ENCODE results near the gene TTC9B. TPM values are rescaled to one million over a fixed set of nuclear protein-coding genes. Genes with fewer than 3 reads are reported as not detected.

TTC9B gene
- total and polyA plus RNA-seq, 2 of the 13 experiments (the other 11 are each of a cell fraction or from before 2014, with no cell fraction given), result not detected

DNA sequence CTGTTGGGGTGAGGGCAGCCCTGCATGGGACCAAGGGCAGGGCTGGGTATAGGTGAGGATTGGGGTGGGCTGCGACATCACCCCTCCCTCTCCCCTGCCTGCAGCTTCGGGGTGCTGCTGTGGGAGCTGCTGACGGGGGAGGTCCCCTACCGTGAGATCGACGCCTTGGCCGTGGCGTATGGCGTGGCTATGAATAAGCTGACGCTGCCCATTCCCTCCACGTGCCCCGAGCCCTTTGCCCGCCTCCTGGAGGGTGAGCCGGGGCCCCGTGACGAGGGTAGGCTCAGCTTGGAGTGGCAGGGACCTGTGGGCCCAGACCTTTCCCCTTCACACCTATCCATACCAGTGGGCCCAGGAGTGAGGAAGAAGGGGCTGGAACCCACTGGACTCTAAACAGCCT is 13.8 kb downstream of the TTC9B start:
- Histone ChIP-seq H3K9me3 (ENCODE audit: low read length) (no peaks in the 10 kb centered on the region), H3K27me3 (ENCODE audit: control insufficient read depth in 1 of 2, insufficient read depth in 2 of 2, low read length in 2 of 2) (no peaks in the 10 kb centered on the region), H4K20me1 (ENCODE audit: insufficient read depth, low read length) (no peaks in the 10 kb centered on the region), H3K4me3 (replicated peaks in 1 of 3; ENCODE audit: insufficient read depth in 1 of 3, low read depth in 2 of 3, low read length in 3 of 3) (no peak overlapping the region), H3K4me1 (ENCODE audit: insufficient read depth, low read length) (no peaks in the 10 kb centered on the region), H2AFZ (ENCODE audit: low read length) (no peak overlapping the region), H3K36me3 (replicated peaks in 1 of 2; ENCODE audit: control insufficient read depth in 1 of 2, insufficient read depth in 2 of 2, low read length in 2 of 2) (no peaks in the 10 kb centered on the region; a peak in 1 of 5 replicates), H3K27ac (ENCODE audit: extremely low read length, insufficient read depth, low read length) (no peak overlapping the region), H3K9ac (ENCODE audit: insufficient read depth, low read depth, low read length) (no peak overlapping the region), H3K79me2 (ENCODE audit: insufficient read depth, low read length) (no peaks in the 10 kb centered on the region), H3K4me2 (ENCODE audit: low read depth, low read length) (no peak overlapping the region)
- FAIRE-seq, result no peak
- ATAC-seq, result no peak
- DNase-seq (ENCODE audit: low spot score), result no peak
- CTCF ChIA-PET (ENCODE audit: low intra/inter-chr PET ratio, low total read pairs), result no interaction called here
- no TSS peak for BruUV-seq (replicated peaks)
- TF ChIP-seq, protein P1, sequence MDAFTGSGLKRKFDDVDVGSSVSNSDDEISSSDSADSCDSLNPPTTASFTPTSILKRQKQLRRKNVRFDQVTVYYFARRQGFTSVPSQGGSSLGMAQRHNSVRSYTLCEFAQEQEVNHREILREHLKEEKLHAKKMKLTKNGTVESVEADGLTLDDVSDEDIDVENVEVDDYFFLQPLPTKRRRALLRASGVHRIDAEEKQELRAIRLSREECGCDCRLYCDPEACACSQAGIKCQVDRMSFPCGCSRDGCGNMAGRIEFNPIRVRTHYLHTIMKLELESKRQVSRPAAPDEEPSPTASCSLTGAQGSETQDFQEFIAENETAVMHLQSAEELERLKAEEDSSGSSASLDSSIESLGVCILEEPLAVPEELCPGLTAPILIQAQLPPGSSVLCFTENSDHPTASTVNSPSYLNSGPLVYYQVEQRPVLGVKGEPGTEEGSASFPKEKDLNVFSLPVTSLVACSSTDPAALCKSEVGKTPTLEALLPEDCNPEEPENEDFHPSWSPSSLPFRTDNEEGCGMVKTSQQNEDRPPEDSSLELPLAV (CRISPR knock-in tag; conservative IDR thresholded peaks at IDR 0.05; ENCODE audit: low read depth), result no peak
- TF ChIP-seq ZNF101 (CRISPR knock-in tag; IDR thresholded peaks at IDR 0.05; ENCODE audit: borderline replicate concordance, low read depth) (no peak), ZZZ3 (CRISPR knock-in tag; IDR thresholded peaks at IDR 0.05; ENCODE audit: borderline replicate concordance) (no peak), ZNF670 (CRISPR knock-in tag; IDR thresholded peaks at IDR 0.05; ENCODE audit: borderline replicate concordance) (no peak)
- POLR2A ChIA-PET, result no interaction called here
- in situ Hi-C loops (cut with HindIII; ENCODE audit: extremely low pct_ligation_motif_present, low pct_unique_long_range_greater_than_20kb), result no loop called here
- intact Hi-C loops (cut with micrococcal nuclease; ENCODE audit: unreplicated experiment), result no loop called here
- 93% methylated on average over 6 of the region's 16 CpGs for WGBS (ENCODE audit: low lambda C conversion rate)

DNA sequence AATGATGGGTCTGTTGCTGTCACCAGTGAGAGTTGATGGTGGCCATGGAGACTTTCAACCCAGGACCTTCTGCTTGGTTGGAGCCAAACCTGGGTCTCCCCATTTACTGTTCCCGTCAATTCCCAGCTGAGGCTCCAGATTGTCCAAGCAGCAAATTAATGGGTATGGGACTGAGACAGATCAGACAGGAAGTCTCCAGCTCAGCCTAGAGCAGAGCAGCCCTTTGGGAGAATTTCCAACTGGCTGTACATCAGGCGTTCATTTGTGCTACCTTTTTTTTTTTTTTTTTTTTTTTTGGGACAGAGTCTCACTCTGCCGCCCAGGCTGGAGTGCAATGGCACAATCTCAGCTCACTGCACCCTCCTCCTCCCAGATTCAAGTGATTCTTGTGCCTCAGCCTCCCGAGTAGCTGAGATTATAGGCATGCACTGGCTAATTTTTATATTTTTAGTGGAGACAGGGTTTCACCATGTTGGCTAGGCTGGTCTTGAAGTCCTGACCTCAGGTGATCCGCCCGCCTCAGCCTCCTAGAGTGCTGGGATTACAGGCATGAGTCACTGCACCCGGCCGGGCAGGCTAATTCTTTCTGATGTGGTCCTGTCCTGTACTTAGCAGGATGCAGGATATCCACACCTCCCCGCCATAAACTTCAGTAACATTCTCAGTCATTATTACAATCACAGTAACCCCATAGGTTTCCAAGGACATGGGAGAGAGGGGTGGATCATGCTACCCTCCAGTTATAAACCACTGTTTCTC is 17.7 kb downstream of the TTC9B start:
- no peak overlapping the region for H3K27ac ChIP-seq (ENCODE audit: extremely low read length, insufficient read depth, low read length)
- no peaks in the 10 kb centered on the region for H4K20me1 ChIP-seq (ENCODE audit: insufficient read depth, low read length)
- no peaks in the 10 kb centered on the region; a peak in 1 of 5 replicates for H3K36me3 ChIP-seq (replicated peaks in 1 of 2; ENCODE audit: control insufficient read depth in 1 of 2, insufficient read depth in 2 of 2, low read length in 2 of 2)
- DNase-seq (ENCODE audit: low spot score), result no peak
- TF ChIP-seq, protein P2, sequence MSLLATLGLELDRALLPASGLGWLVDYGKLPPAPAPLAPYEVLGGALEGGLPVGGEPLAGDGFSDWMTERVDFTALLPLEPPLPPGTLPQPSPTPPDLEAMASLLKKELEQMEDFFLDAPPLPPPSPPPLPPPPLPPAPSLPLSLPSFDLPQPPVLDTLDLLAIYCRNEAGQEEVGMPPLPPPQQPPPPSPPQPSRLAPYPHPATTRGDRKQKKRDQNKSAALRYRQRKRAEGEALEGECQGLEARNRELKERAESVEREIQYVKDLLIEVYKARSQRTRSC (CRISPR knock-in tag; IDR thresholded peaks at IDR 0.05; ENCODE audit: low read depth), result no peak
- TF ChIP-seq, protein P3, sequence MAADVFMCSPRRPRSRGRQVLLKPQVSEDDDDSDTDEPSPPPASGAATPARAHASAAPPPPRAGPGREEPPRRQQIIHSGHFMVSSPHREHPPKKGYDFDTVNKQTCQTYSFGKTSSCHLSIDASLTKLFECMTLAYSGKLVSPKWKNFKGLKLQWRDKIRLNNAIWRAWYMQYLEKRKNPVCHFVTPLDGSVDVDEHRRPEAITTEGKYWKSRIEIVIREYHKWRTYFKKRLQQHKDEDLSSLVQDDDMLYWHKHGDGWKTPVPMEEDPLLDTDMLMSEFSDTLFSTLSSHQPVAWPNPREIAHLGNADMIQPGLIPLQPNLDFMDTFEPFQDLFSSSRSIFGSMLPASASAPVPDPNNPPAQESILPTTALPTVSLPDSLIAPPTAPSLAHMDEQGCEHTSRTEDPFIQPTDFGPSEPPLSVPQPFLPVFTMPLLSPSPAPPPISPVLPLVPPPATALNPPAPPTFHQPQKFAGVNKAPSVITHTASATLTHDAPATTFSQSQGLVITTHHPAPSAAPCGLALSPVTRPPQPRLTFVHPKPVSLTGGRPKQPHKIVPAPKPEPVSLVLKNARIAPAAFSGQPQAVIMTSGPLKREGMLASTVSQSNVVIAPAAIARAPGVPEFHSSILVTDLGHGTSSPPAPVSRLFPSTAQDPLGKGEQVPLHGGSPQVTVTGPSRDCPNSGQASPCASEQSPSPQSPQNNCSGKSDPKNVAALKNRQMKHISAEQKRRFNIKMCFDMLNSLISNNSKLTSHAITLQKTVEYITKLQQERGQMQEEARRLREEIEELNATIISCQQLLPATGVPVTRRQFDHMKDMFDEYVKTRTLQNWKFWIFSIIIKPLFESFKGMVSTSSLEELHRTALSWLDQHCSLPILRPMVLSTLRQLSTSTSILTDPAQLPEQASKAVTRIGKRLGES (CRISPR knock-in tag; IDR thresholded peaks at IDR 0.05; ENCODE audit: borderline replicate concordance), result no peak
- TF ChIP-seq SRF (IDR thresholded peaks at IDR 0.05; ENCODE audit: low read depth, low read length), result no peak
- no peak for TF ChIP-seq ZFP82 (CRISPR knock-in tag; IDR thresholded peaks at IDR 0.05; ENCODE audit: borderline replicate concordance)
- BruUV-seq (replicated peaks), result no TSS peak
- ATAC-seq, result no peak
- ChIA-PET POLR2A (interaction anchor here (0.7 kb wide), 1 partner anchor 607 kb away, joined by 3 read pairs; no protein-coding TSS in a partner anchor), CTCF (ENCODE audit: low intra/inter-chr PET ratio, low total read pairs) (no interaction called here)
- H3K9ac ChIP-seq (ENCODE audit: insufficient read depth, low read depth, low read length), result no peak overlapping the region
- no peaks in the 10 kb centered on the region for H3K79me2 ChIP-seq (ENCODE audit: insufficient read depth, low read length)
- 98% methylated on average over 5 of the region's 9 CpGs for WGBS (ENCODE audit: low lambda C conversion rate)
- in situ Hi-C loops (cut with HindIII; ENCODE audit: extremely low pct_ligation_motif_present, low pct_unique_long_range_greater_than_20kb) (no loop called here), intact Hi-C loops (cut with micrococcal nuclease; ENCODE audit: unreplicated experiment) (no loop called here)
- H3K4me1 ChIP-seq (ENCODE audit: insufficient read depth, low read length), result no peaks in the 10 kb centered on the region
- H3K4me3 ChIP-seq (replicated peaks in 1 of 3; ENCODE audit: insufficient read depth in 1 of 3, low read depth in 2 of 3, low read length in 3 of 3), result no peak overlapping the region
- no peak for FAIRE-seq
- no peak overlapping the region for H3K4me2 ChIP-seq (ENCODE audit: low read depth, low read length)
- H3K27me3 ChIP-seq (ENCODE audit: control insufficient read depth in 1 of 2, insufficient read depth in 2 of 2, low read length in 2 of 2), result no peaks in the 10 kb centered on the region
- H3K9me3 ChIP-seq (ENCODE audit: low read length), result no peaks in the 10 kb centered on the region
- no peak overlapping the region for H2AFZ ChIP-seq (ENCODE audit: low read length)
